HS-5 (cell line): ENCODE measurements around the gene DUS2.

Source experiments
- DNase-seq: peaks from one replicate; pipeline ENCODE4 v3.0.0-alpha.2; 2012; ENCODE audit warnings: low read depth

DUS2 gene

GRCh38 chr16:68046106-68046505 lies 23.0 kb downstream of the DUS2 start:
- no peak for DNase-seq

GRCh38 chr16:68047987-68048386 lies 24.9 kb downstream of the DUS2 start:
- no peak for DNase-seq

- DNase-seq: no peak
These were observed 26.4 kb downstream of the DUS2 start for GRCh38 chr16:68049449-68049848.

DNA sequence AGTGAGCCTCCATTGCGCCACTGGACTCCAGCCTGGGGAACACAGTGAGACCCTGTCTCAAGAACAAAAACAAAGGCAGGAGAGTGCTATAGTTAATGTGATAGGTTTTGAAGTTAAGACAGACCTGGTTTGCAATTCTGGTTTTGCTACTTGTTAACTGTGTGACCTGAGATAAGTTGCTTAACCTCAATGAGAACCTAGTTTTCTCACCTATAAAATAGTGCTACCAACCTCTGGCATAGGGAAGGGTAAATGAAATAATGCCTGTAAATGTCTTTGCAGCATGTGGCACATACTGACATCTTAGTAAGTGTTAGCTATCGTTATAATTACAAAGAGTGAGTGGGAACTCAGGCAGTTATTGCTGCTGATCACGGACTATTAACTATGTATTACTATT lies 32.3 kb downstream of the DUS2 start:
- no peak for DNase-seq

GRCh38 chr16:68059804-68060203 lies 36.7 kb downstream of the DUS2 start:
- DNase-seq: no peak

- DNase-seq: no peak
These were observed 38.3 kb downstream of the DUS2 start for GRCh38 chr16:68061396-68061795.

GRCh38 chr16:68062910-68063393 lies 39.9 kb downstream of the DUS2 start:
- DNase-seq: no peak

- peak; percentile 61 for DNase-seq
These were observed 41.8 kb downstream of the DUS2 start for GRCh38 chr16:68064791-68065365.

DNA sequence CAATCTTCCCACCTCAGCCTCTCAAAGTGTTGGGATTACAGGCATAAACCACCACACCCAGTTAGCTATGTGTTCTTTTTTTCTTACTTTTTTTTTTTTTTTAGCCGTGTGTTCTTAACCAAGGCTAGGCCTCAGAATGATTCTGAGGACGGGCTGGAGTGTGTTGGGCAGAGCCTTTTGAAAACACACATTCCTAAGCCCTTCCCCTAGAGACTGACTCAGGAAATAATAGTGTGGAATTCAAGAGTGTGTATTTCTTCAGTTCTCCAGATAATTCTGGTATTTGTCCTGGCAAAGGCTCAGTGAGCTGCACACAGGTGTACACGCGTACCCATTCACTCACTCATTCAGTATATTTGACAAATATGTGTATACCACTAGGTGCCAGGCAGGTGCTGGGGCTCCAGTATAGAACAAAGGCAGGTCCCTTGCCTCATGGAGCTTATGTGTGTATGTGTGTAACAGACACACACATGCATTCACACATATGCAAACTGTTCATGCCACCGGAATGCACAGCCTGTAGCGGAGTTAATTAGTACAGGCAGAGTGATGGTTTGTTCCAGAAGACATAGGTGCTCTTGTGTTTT lies 42.7 kb downstream of the DUS2 start:
- DNase-seq: peak; percentile 10

DNA sequence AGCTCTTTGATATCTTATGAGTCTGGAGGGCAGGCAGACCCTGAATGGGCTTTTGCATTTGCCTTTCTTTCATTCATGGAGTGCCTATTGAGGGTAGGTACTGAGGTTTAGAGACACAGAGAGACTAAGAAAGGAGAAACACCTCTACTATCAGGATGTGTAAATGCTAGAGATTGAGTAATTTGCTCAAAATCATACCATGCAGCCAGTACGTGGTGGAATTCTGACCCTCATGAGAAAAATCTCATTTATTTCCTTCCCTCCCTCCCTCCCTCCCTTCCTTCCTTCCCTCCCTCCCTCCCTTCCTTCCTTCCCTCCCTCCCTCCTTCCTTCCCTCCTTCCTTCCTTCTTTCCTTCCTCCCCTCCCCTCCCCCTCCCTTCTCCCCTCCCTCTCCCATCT lies 43.7 kb downstream of the DUS2 start:
- DNase-seq: no peak

DNA sequence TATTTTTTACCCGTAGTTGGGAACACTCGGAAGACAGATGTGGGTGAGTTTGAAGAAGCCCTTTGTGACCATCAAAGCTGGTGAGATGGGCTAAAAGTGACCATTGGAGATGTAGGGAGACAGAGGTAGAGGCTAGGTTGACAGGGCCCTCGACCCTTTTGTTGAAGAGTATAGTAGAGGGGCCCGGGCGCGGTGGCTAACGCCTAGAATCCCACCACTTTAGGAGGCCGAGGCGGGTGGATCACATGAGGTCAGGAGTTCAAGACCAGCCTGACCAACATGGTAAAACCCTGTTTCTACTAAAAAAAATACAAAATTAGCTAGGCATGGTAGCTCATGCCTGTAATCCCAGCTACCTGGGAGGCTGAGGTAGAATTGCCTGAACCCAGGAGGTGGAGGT lies 45.8 kb downstream of the DUS2 start:
- DNase-seq: no peak

DNA sequence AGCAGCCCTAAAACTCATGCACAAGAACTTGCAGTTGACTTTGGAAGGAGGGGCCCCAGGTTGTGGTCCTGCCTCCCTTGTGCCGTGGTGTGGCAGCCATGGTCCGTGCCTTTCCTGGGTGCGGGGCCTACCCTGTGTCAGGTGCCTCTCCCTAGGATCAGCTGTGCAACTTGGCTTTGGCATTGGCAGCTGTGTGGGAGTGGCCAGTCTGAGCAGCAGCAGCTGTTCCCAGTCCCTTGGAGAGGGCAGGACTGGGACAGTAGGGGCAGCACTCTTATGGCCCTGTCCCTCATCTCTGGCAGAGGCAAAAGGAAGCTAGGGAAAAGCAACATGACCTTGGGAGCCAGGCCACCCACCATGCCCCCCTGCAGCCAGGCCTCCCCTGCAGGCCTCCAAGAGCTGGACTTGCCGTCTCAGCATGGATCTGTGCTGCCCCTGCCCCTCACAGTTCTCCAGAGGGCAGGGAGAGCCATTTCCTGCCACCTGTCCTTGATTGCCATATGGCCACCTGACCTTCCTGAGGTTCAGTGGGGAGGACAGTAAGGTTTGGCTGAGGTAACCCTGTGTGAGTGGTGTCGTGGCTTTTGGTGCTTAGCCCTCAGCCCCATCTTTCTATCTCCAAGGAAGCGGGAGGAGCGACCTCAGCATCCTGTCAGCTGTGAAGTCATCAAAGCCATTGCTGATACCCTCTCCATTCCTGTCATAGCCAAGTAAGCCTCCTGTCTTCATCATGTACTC lies 46.6 kb downstream of the DUS2 start:
- no peak for DNase-seq

GRCh38 chr16:68070249-68070730 lies 47.2 kb downstream of the DUS2 start:
- DNase-seq: no peak

DNA sequence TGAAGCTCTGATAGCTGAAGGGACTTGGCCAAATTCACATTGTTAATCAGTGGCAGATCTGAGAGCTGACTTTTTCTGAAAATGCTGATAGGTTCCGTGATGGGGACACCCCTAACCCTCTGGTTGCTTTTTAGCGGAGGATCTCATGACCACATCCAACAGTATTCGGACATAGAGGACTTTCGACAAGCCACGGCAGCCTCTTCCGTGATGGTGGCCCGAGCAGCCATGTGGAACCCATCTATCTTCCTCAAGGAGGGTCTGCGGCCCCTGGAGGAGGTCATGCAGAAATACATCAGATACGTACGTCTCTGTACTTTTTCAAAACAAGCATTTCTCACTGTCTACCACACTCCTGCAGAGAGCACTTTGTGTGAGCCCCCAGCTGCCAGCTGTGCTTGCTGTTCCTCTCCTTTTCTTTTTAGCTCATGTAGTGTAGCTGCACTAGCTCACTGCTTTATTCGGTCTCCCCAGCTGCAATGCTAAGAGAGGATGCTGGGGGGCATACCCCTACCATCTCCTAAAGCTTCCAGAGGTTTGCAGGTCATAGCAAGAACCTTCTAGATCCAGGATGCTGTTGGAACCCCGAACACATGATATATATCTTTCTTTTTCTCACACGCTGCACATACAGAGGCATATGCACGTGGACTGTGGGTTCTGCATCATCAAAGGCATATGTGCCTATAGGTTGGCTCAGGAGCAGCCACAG lies 47.9 kb downstream of the DUS2 start:
- no peak for DNase-seq

- DNase-seq: no peak
These were observed 48.4 kb downstream of the DUS2 start for GRCh38 chr16:68071518-68071901.

DNA sequence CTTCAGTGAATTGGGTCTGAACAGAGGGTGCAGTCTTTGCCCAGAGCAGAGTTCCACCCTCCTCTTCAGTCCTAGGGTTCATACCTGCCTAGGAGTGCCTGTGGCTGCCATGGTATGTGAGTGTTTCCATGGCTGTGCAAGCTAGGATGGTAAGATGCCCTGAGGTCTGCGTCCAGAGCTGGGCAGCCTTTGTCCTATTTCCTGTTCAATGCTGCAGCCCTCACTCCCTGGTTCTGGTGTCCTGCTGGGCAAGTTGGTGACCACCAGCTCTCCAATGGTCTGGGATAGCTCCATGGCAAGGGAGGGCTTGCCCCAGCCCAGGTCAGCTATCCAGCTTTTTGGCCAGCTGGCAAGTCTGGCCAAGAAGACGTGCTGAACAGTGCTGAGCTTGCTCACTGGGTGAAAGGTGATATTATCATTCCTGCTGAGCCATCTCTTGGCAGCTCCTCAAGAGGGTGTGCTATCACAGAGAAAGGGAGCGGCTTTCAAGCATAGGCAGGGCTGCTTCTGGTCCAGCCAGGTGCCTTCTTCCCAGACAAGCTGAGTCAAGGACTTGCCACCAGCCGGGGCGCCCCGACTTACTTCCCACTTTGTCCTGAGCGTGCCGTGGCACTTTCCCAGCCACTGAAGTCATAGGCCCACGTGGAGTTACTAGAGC lies 49.1 kb downstream of the DUS2 start:
- DNase-seq: peak; percentile 63

DNA sequence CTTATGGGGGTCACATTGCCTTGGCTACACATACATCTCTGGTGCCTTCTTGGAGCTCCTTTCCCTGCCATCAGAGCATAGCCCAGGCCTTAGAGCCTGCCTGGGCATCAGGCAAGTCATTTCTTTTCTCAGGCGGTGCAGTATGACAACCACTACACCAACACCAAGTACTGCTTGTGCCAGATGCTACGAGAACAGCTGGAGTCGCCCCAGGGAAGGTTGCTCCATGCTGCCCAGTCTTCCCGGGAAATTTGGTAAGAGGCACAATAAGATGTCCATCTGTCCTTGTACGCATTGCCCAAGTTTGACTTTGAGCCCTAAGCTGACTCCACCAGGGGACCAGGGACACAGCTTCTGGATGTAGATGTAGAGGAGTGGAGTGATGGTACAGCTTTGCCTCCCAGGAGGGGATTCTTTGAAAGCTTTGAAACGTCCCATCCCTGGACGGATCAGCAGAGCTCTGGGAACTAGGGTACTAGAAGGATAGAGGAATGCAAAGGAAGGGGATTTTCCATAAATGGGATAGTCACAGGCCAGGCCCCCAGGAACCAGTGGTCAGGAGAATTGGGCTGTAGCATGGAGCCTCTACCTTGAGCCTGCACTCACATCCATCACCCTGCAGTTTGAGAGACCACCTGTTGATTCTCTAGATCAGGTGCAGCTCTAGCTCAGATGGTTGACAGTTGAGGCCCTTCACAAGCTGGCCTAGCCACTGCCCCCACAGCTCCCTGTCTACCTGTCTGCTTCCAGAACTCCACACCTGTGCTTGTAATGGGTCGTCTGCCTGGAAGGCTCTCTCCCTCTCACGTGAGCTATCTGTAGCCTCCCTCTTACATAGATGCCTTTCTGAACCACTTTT lies 51.0 kb downstream of the DUS2 start:
- no peak for DNase-seq

DNA sequence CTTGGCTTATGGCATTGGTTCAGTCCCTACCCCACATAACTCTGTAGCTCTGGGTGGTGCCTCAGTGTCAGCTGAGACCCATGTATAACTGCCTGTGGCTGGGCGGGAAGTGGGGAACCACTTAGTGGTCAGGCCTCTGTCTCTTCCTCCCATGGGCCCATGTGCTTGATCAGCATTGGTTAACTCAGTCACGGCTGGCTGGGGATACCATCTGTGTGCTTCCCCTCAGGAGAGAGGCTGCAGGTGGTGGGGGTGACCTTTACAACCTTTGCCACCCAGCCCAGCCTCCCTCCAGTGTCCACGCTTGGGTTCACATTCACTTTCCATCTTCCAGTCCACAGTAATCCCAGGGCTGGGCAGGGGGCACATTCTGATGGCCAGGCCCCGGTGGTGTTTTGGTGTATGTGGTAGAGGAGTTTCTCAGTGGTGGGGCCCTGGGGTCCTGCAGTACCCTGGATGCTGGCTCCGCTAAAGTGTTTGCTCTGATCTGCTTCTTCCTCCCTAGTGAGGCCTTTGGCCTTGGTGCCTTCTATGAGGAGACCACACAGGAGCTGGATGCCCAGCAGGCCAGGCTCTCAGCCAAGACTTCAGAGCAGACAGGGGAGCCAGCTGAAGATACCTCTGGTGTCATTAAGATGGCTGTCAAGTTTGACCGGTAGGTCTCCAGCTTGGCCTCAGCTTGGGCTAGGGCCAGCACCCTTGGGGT lies 51.9 kb downstream of the DUS2 start:
- DNase-seq: no peak

GRCh38 chr16:68075980-68076379 lies 52.9 kb downstream of the DUS2 start:
- no peak for DNase-seq

GRCh38 chr16:68076560-68076959 lies 53.5 kb downstream of the DUS2 start:
- DNase-seq: no peak
